Keratinocyte (primary cell): Measurements from ENCODE around the gene PYROXD2. TPM values are rescaled to one million over a fixed set of nuclear protein-coding genes. Genes with fewer than 3 reads are reported as not detected.
A peak's percentile ranks its signal among the peaks of the same experiment; 100 is the strongest.

ENCODE experiments used
- DNase-seq: peaks from one replicate; pipeline ENCODE4 v3.0.0-alpha.2; 2011; ENCODE audit warnings: low read depth, missing footprints, low spot score
- FAIRE-seq: peaks from 2 replicates; lab custom pipeline; 2011; peaks lifted over from hg19 to GRCh38; lab: Jason Lieb, UNC
- H2AFZ ChIP-seq: 2 replicates; pipeline ENCODE4 v1.6.0; 2012; ENCODE audit warnings: low read length, control low read depth, inconsistent platforms; ENCODE audit not compliant: control insufficient read depth
- H3K27ac ChIP-seq: 2 replicates; pipeline ENCODE4 v1.5.1; 2011; ENCODE audit warnings: low read length; ENCODE audit not compliant: control insufficient read depth, insufficient read depth
- H3K27me3 ChIP-seq: 3 replicates; pipeline ENCODE4 v1.6.0; 2011; ENCODE audit warnings: low read length; ENCODE audit not compliant: control insufficient read depth, insufficient read depth; ENCODE audit errors: extremely low read depth
- H3K36me3 ChIP-seq, 2 experiments: 2 replicates in 1 of 2; 3 replicates in 1 of 2; pipeline ENCODE4 v1.5.1; 2011; ENCODE audit warnings: low read length in 2 of 2, mild to moderate bottlenecking in 1 of 2; ENCODE audit not compliant: control insufficient read depth in 2 of 2, insufficient read depth in 2 of 2; ENCODE audit errors: extremely low read depth in 1 of 2
- H3K4me1 ChIP-seq: 3 replicates; pipeline ENCODE4 v1.5.1; 2011; ENCODE audit warnings: low read length; ENCODE audit not compliant: control insufficient read depth, insufficient read depth; ENCODE audit errors: extremely low read depth
- H3K4me2 ChIP-seq: 3 replicates; pipeline ENCODE4 v1.6.0; 2011; ENCODE audit warnings: low read depth, low read length; ENCODE audit not compliant: control insufficient read depth, insufficient read depth; ENCODE audit errors: extremely low read depth
- H3K4me3 ChIP-seq, 3 experiments: fragments of 200-600 bp in 1 of 3; sonication (generic) in 1 of 3; 2 replicates in 2 of 3; 3 replicates in 1 of 3; pipeline ENCODE4 v1.5.1; 2011 to 2016; ENCODE audit warnings: low read length in 3 of 3, mild to moderate bottlenecking in 3 of 3, control low read depth in 2 of 3, inconsistent platforms in 1 of 3, low read depth in 1 of 3, mixed read lengths in 1 of 3, mixed run types in 1 of 3, moderate library complexity in 1 of 3; ENCODE audit not compliant: control insufficient read depth in 2 of 3, insufficient read depth in 2 of 3; ENCODE audit errors: extremely low read depth in 1 of 3
- H3K79me2 ChIP-seq: 2 replicates; pipeline ENCODE4 v1.6.0; 2012; ENCODE audit warnings: low read length; ENCODE audit not compliant: control insufficient read depth, insufficient read depth
- H3K9ac ChIP-seq: 3 replicates; pipeline ENCODE4 v1.6.0; 2011; ENCODE audit warnings: low read length; ENCODE audit not compliant: control insufficient read depth, insufficient read depth; ENCODE audit errors: extremely low read depth
- H3K9me1 ChIP-seq: 3 replicates; pipeline ENCODE4 v1.6.0; 2011; ENCODE audit warnings: low read length; ENCODE audit not compliant: control insufficient read depth, insufficient read depth; ENCODE audit errors: extremely low read depth
- H3K9me3 ChIP-seq: 2 replicates; pipeline ENCODE4 v1.5.1; 2012; ENCODE audit warnings: low read depth, low read length; ENCODE audit not compliant: control insufficient read depth
- H4K20me1 ChIP-seq: 3 replicates; pipeline ENCODE4 v1.6.0; 2011; ENCODE audit warnings: low read length; ENCODE audit not compliant: control insufficient read depth, insufficient read depth; ENCODE audit errors: extremely low read depth
- CTCF ChIP-seq, 3 experiments: IDR thresholded peaks in 1 of 3; conservative IDR thresholded peaks in 1 of 3; optimal IDR thresholded peaks in 1 of 3; 2 replicates in 2 of 3; 3 replicates in 1 of 3; pipeline versions ENCODE3 to v1.5.1; 2011; ENCODE audit warnings: low read length in 3 of 3, mild to moderate bottlenecking in 3 of 3, moderate library complexity in 2 of 3, control low read depth in 1 of 3, inconsistent platforms in 1 of 3; ENCODE audit not compliant: insufficient read depth in 2 of 3; ENCODE audit errors: extremely low read depth in 1 of 3
- EZH2 ChIP-seq: IDR thresholded peaks from one replicate; pipeline ENCODE4 v1.6.1; 2012; ENCODE audit warnings: inconsistent platforms, mild to moderate bottlenecking, low read length, moderate library complexity
- dilution Hi-C: fragments of 300-500 bp; cut with MboI; formaldehyde crosslinking; loops from one replicate; pipeline ENCODE4 v1.7.0; 2020; ENCODE audit warnings: low sequenced_read_pairs; ENCODE audit not compliant: extremely low pct_ligation_motif_present
- polyA plus RNA-seq, 5 experiments: library from polyadenylated mRNA; depleted of rRNA in 3 of 5; stranded (reverse) in 3 of 5; stranded (forward) in 1 of 5; unstranded in 1 of 5; fragments of >200 nt; gene quantifications; 1 replicate in 1 of 5; 2 replicates in 3 of 5; 3 replicates in 1 of 5; pipeline versions ENCODE4 v1.2.1 to v1.2.3, GENCODE V29; 2011 to 2012; ENCODE audit warnings: missing spikeins in 2 of 5, low read depth in 1 of 5, low replicate concordance in 1 of 5

PYROXD2 gene
- polyA plus RNA-seq, 1 donor (not counting 4 experiments of a cell fraction or from before 2014, with no cell fraction given) = 4.4 TPM

- dilution Hi-C loops = no loop called here
- Histone ChIP-seq H3K27ac (no peak overlapping the region), H3K9me3 (no peaks in the 10 kb centered on the region), H3K4me3 (no peak overlapping the region), H4K20me1 (no peaks in the 10 kb centered on the region), H3K36me3 (peaks cover 8 to 30% of the 10 kb centered on the region in 2 experiments), H3K4me2 (no peak overlapping the region), H3K9me1 (no peaks in the 10 kb centered on the region), H2AFZ (no peak overlapping the region), H3K4me1 (peaks cover 6% of the 10 kb centered on the region), H3K79me2 (no peaks in the 10 kb centered on the region), H3K27me3 (no peaks in the 10 kb centered on the region), H3K9ac (no peak overlapping the region)
- FAIRE-seq (no peak), DNase-seq (no peak)
- TF ChIP-seq EZH2 (no peak), CTCF (optimal IDR thresholded peaks at IDR 0.05 in 1 of 3, IDR thresholded peaks at IDR 0.05 in 1 of 3, conservative IDR thresholded peaks at IDR 0.05 in 1 of 3; ENCODE audit: extremely low read depth in 1 of 3, insufficient read depth in 2 of 3, low read length in 3 of 3) (peak; percentile 88 to 94 (median 89))
Observed at GRCh38 chr10:98425511-98426352, 10.8 kb upstream of the PYROXD2 start.

GRCh38 chr10:98424295-98425254 lies 9.6 kb upstream of the PYROXD2 start:
- H3K9me3 ChIP-seq = no peaks in the 10 kb centered on the region
- no peak overlapping the region for H3K4me2 ChIP-seq
- H3K4me3 ChIP-seq = no peak overlapping the region
- H3K27ac ChIP-seq = no peak overlapping the region
- FAIRE-seq (no peak), DNase-seq (no peak)
- H3K9me1 ChIP-seq = no peaks in the 10 kb centered on the region
- dilution Hi-C loops = no loop called here
- peaks cover 6% of the 10 kb centered on the region for H3K4me1 ChIP-seq
- no peaks in the 10 kb centered on the region for H3K79me2 ChIP-seq
- no peaks in the 10 kb centered on the region for H3K27me3 ChIP-seq
- no peak for TF ChIP-seq CTCF (optimal IDR thresholded peaks at IDR 0.05 in 1 of 3, IDR thresholded peaks at IDR 0.05 in 1 of 3, conservative IDR thresholded peaks at IDR 0.05 in 1 of 3; ENCODE audit: extremely low read depth in 1 of 3, insufficient read depth in 2 of 3, low read length in 3 of 3)
- no peak for TF ChIP-seq EZH2
- H3K36me3 ChIP-seq = peaks cover 4 to 27% of the 10 kb centered on the region in 2 experiments
- no peaks in the 10 kb centered on the region for H4K20me1 ChIP-seq
- H2AFZ ChIP-seq = no peak overlapping the region
- H3K9ac ChIP-seq = no peak overlapping the region
